Kidney glomerular epithelial cell (primary cell): Measurements from ENCODE around the gene HERPUD1.
"Not testable (repeated sequence)": the region's sequence is repeated elsewhere in the genome, so short reads cannot be mapped to it uniquely, and the experiment has no call there.

ENCODE experiments used
- DNase-seq: peaks from one replicate; lab custom pipeline; 2025; lab: John Stamatoyannopoulos, UW

The HERPUD1 gene

GRCh38 chr16:56931892-56932720, at the start of gene HERPUD1:
Gene HERPUD1, plus strand, starts transcription at chr16:56932142. Its CDS starts 103 bp downstream, at chr16:56932245.
- peak; percentile 94 for DNase-seq

- DNase-seq = no peak
These were observed 48.4 kb upstream of the HERPUD1 start for GRCh38 chr16:56883586-56883985.

- no peak for DNase-seq
These were observed 47.8 kb upstream of the HERPUD1 start for GRCh38 chr16:56884026-56884582.

GRCh38 chr16:56884929-56885328, 47.0 kb upstream of the HERPUD1 start:
- DNase-seq = not testable (repeated sequence)

GRCh38 chr16:56885446-56886162, 46.3 kb upstream of the HERPUD1 start:
- no peak for DNase-seq

GRCh38 chr16:56886296-56886695, 45.6 kb upstream of the HERPUD1 start:
- no peak for DNase-seq

- DNase-seq = no peak
These were observed 45.1 kb upstream of the HERPUD1 start for GRCh38 chr16:56886826-56887225.

GRCh38 chr16:56888806-56889205, 43.1 kb upstream of the HERPUD1 start:
- DNase-seq = no peak

- no peak for DNase-seq
These were observed 42.7 kb upstream of the HERPUD1 start for GRCh38 chr16:56889206-56889605.

- no peak for DNase-seq
These were observed 40.3 kb upstream of the HERPUD1 start for GRCh38 chr16:56891685-56892084.

GRCh38 chr16:56892705-56893104, 39.2 kb upstream of the HERPUD1 start:
- DNase-seq = no peak

- DNase-seq = no peak
These were observed 37.5 kb upstream of the HERPUD1 start for GRCh38 chr16:56894331-56894917.

GRCh38 chr16:56895813-56896212, 36.1 kb upstream of the HERPUD1 start:
- DNase-seq = no peak

- DNase-seq = no peak
These were observed 35.7 kb upstream of the HERPUD1 start for GRCh38 chr16:56896244-56896643.

GRCh38 chr16:56897026-56897799, 34.7 kb upstream of the HERPUD1 start:
- no peak for DNase-seq

GRCh38 chr16:56898847-56899246, 33.1 kb upstream of the HERPUD1 start:
- no peak for DNase-seq

- DNase-seq = no peak
These were observed 28.1 kb upstream of the HERPUD1 start for GRCh38 chr16:56903866-56904265.

GRCh38 chr16:56907401-56907800, 24.5 kb upstream of the HERPUD1 start:
- no peak for DNase-seq

GRCh38 chr16:56909527-56909979, 22.4 kb upstream of the HERPUD1 start:
- no peak for DNase-seq

- no peak for DNase-seq
These were observed 21.8 kb upstream of the HERPUD1 start for GRCh38 chr16:56910112-56910511.

GRCh38 chr16:56910654-56911539, 21.0 kb upstream of the HERPUD1 start:
- DNase-seq = peak; percentile 45
